LNCAP (cell line): ENCODE measurements around the gene C1QTNF5.

Experiments used
- TF ChIP-seq, protein P1 (sequence below): fragments of 450-650 bp; IDR thresholded peaks from 2 replicates; pipeline ENCODE4 v1.5.1; 2017; ENCODE audit warnings: mild to moderate bottlenecking

C1QTNF5 gene

DNA sequence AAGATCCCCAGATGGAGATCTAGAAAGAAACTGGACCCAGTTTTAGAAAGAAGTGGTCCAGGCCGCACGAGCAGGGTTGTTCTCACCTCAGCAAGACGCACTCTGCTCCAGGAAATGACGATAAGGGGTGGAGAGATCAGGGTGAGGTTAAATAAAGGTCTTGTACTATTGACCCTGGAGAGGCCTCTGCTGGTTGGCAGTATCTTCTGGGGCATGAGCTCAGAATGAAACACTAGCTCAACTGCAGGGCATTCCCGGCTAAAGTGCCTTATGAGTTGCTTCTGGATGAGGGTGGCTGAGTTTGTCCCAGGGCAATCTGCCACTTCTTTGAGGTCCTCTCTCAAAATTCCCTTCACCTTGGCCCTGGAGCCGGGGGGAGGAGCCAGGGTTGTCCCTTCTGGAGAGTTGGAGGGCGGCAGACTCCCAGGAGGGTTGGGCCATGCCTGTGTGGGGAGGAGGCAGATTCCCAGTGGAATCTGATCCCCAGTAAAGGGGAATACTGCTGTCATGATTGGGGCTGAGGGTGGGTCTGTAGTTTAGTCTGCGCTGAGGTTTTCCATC is 29.9 kb upstream of the C1QTNF5 start:
- TF ChIP-seq, protein P1, sequence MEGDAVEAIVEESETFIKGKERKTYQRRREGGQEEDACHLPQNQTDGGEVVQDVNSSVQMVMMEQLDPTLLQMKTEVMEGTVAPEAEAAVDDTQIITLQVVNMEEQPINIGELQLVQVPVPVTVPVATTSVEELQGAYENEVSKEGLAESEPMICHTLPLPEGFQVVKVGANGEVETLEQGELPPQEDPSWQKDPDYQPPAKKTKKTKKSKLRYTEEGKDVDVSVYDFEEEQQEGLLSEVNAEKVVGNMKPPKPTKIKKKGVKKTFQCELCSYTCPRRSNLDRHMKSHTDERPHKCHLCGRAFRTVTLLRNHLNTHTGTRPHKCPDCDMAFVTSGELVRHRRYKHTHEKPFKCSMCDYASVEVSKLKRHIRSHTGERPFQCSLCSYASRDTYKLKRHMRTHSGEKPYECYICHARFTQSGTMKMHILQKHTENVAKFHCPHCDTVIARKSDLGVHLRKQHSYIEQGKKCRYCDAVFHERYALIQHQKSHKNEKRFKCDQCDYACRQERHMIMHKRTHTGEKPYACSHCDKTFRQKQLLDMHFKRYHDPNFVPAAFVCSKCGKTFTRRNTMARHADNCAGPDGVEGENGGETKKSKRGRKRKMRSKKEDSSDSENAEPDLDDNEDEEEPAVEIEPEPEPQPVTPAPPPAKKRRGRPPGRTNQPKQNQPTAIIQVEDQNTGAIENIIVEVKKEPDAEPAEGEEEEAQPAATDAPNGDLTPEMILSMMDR = no peak

DNA sequence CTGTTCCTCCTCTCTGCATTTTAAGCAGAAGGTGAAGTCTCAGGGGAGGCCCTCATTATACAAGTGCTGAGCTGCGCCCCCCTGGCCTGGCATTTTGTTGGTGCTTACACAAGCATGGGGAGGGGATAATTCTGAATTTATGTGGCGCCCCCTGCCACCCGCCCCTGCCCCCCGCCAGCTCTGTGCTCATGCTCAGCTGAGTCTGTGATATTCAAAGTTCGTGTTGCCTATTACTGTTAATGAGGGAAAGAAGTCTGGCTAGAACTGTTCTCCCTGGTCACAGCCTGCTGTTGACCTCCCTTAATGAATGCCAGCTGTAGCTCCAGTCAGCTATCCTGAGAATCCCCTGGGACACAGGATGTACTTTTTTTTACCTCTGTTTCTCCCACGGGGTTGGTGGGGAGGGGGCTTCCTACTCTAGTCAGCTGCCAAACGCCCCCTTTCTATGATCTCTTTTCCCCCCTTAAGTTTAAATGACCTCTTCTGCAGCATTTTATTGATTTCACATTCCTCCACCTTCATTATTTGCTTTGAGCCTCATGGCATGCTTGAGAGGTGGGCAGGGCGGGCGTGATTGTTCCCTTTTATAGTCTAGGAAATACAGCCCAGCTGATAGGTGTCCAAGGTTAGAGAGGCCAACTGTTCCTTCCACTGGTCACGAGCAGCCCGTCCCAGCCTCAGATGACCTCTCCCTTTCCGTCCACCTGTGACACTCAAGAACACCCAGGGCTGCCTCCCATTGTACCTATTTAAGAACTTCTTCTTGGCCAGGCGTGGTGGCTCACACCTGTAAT is 28.6 kb upstream of the C1QTNF5 start:
- TF ChIP-seq, protein P1 = no peak

DNA sequence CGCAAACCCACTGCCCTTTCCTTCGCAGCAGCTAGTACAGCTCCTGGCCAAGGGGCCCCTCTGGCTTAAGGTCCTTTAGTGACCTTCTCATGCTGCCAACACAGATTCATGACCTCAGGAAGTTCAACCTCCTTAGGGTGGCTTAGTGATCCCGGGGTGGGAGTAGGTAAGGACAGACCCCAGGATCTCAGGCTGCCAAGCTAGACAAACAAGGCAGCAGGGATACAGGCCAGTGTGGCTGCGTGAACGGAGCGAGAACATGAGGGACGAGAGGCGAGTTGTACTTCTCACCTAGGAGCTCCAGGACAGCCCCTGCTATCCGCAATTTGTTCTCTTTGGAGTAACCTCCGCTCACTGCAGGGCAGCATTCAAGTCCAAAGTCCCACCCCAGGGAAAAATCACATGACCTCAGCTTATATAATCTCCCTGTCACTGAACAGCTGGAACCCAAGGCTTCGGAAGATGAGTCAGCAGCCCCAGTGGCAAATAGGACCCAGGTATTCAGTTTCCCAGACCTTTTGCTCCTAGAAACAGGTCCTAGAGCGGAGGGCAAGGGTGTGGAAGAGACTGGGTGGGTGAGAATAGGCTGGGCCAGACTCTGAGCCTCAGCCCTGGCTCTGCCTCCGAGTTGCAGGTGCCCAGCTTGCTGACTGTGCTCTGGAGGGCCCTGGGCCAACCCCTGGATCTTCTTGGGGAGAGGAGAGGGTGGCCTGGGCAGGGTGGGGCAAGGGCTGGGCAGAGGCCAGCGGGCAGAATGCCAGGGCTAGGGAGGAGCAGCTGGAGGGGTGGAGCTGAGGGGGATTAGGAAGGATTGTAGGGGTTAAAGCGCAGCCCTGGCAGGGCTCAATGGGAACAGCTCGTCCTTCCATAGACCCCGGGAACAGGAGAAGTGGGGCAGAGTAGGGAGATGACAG is 27.7 kb upstream of the C1QTNF5 start:
- TF ChIP-seq, protein P1 = no peak

DNA sequence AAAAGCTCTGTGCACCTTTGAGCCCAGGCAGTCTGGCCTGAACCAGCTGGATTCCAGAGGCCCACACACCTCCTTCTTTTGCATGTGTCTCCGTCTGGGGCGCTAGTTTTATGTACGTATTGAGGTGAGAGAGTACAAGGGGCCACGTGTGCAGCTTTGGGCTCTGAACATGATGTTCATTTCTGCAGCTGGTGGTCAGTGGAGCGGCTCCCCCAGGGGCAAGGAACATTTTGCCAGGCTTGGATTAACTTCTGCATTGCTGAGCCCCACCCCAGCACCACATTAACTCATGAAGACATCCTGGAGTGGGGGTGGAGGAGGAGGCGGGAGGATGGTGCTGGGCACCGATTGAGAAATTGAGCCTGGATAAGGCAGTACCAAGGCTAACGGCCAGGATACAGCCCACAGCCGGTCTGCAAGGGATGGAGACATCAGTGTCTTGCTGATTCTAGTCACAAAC is 27.0 kb upstream of the C1QTNF5 start:
- TF ChIP-seq, protein P1 = no peak

DNA sequence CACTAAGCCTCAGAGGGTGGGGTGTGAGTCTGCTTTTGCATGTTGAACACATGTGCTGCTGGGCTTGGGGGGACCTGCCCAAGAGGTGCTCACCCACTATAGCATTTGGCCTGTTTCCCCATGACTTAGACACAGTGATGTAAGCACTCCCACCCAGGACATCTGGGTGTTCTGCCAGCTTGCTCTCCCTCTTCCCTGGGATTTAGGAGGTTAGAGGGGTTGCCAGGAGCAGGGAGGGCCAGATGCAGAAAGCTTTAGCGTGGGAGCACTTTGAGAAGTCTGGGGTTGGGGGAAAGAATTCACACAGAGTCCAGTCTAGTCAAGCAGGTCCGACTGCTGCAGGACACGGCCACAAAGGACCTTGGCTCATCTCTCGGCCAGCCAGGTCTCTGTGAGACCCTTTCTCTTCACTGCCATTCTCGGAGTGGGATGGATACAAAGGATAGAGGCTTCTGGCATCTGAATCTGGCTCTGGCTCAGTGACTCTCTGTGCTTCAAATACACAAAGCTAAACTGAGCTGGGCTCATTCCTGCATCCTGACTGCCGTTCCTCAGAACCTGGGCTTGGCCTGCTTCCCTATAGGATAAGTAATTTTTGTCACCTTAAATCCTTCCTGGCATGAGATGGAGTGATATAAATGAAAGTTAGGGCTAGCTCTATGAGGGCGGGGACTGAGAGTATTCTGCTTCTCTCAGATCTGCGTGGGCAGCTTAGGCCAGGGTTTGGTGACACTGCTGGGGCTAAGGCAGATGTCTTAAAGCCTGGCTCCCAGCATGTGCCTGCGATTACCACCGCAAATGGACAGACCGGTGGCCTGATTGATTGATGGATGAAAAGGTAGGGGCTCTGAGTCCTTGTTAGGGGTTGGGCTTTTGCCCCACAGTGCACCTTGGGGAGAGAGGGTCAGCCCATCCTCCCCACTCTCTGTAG is 26.3 kb upstream of the C1QTNF5 start:
- TF ChIP-seq, protein P1 = no peak

DNA sequence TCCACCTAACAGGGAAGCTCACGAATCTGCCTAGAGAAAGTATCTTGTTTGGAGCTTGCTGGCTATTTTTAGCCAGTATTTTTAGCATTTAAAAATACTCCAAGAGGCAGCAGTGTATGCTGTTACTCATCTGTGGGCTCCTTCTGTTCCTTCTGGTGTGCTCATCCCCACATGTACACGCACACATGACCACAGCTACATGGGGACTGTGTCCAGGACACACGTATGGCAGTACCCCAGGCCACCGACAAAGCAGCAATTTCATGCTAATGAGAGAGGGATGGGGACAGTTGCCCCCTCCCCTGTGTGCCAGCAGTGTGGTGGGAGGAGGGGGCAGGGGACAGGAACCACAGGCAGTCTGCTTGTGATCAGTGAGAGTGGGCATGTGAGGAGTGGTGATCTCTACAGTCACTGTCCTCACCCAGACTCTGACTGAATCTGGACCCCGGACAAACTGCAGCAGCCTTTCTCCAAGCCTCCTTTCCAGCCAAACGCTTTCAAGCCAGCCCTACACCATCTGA is 24.4 kb upstream of the C1QTNF5 start:
- TF ChIP-seq, protein P1 = no peak
